AG08395 (cell line): ENCODE results near the gene GLT8D2.
"Not testable (repeated sequence)": the region's sequence is repeated elsewhere in the genome, so short reads cannot be mapped to it uniquely, and the experiment has no call there.

Experiments
- DNase-seq: peaks from one replicate; pipeline ENCODE4 v3.0.0; 2012; ENCODE audit warnings: mixed read lengths, low spot score

Gene GLT8D2

GRCh38 chr12:104050436-104050835 is 449 bp upstream of the GLT8D2 start:
- DNase-seq, result no peak

- DNase-seq, result peak; percentile 50
These were observed 597 bp downstream of the GLT8D2 start for GRCh38 chr12:104049278-104049902.

GRCh38 chr12:104048811-104049210 is 1.2 kb downstream of the GLT8D2 start:
- no peak for DNase-seq

- DNase-seq, result no peak
These were observed 1.8 kb downstream of the GLT8D2 start for GRCh38 chr12:104048162-104048561.

GRCh38 chr12:104046306-104046705 is 3.7 kb downstream of the GLT8D2 start:
- no peak for DNase-seq

- no peak for DNase-seq
These were observed 5.8 kb downstream of the GLT8D2 start for GRCh38 chr12:104044158-104044557.

- no peak for DNase-seq
These were observed 7.4 kb downstream of the GLT8D2 start for GRCh38 chr12:104042580-104042979.

- DNase-seq, result not testable (repeated sequence)
These were observed 10.2 kb downstream of the GLT8D2 start for GRCh38 chr12:104039769-104040168.

GRCh38 chr12:104036143-104036542 is 13.8 kb downstream of the GLT8D2 start:
- not testable (repeated sequence) for DNase-seq

GRCh38 chr12:104030596-104030995 is 19.4 kb downstream of the GLT8D2 start:
- not testable (repeated sequence) for DNase-seq

- DNase-seq, result no peak
These were observed 23.0 kb downstream of the GLT8D2 start for GRCh38 chr12:104026841-104027599.

GRCh38 chr12:104025771-104026170 is 24.2 kb downstream of the GLT8D2 start:
- no peak for DNase-seq

- DNase-seq, result no peak
These were observed 25.6 kb downstream of the GLT8D2 start for GRCh38 chr12:104024348-104024747.

GRCh38 chr12:104023710-104024109 is 26.3 kb downstream of the GLT8D2 start:
- DNase-seq, result no peak

GRCh38 chr12:104022786-104023185 is 27.2 kb downstream of the GLT8D2 start:
- no peak for DNase-seq

- DNase-seq, result not testable (repeated sequence)
These were observed 28.1 kb downstream of the GLT8D2 start for GRCh38 chr12:104021862-104022261.

- no peak for DNase-seq
These were observed 37.7 kb downstream of the GLT8D2 start for GRCh38 chr12:104012331-104012730.

GRCh38 chr12:104011253-104011652 is 38.7 kb downstream of the GLT8D2 start:
- peak; percentile 69 for DNase-seq

- DNase-seq, result no peak
These were observed 39.3 kb downstream of the GLT8D2 start for GRCh38 chr12:104010606-104011169.

GRCh38 chr12:104010121-104010520 is 39.9 kb downstream of the GLT8D2 start:
- DNase-seq, result no peak

- DNase-seq, result peak; percentile 52
These were observed 43.1 kb downstream of the GLT8D2 start for GRCh38 chr12:104006929-104007328.

- DNase-seq, result no peak
These were observed 46.4 kb downstream of the GLT8D2 start for GRCh38 chr12:104003596-104003995.

GRCh38 chr12:104002686-104003085 is 47.3 kb downstream of the GLT8D2 start:
- no peak for DNase-seq
